Raji (cell line): ENCODE measurements around the gene NTRK2.

Experiments
- POLR2A ChIP-seq: IDR thresholded peaks from 2 replicates; pipeline ENCODE4 v1.6.1; 2011; ENCODE audit warnings: low read depth, low read length, control low read depth; ENCODE audit not compliant: insufficient read depth

NTRK2 gene

DNA sequence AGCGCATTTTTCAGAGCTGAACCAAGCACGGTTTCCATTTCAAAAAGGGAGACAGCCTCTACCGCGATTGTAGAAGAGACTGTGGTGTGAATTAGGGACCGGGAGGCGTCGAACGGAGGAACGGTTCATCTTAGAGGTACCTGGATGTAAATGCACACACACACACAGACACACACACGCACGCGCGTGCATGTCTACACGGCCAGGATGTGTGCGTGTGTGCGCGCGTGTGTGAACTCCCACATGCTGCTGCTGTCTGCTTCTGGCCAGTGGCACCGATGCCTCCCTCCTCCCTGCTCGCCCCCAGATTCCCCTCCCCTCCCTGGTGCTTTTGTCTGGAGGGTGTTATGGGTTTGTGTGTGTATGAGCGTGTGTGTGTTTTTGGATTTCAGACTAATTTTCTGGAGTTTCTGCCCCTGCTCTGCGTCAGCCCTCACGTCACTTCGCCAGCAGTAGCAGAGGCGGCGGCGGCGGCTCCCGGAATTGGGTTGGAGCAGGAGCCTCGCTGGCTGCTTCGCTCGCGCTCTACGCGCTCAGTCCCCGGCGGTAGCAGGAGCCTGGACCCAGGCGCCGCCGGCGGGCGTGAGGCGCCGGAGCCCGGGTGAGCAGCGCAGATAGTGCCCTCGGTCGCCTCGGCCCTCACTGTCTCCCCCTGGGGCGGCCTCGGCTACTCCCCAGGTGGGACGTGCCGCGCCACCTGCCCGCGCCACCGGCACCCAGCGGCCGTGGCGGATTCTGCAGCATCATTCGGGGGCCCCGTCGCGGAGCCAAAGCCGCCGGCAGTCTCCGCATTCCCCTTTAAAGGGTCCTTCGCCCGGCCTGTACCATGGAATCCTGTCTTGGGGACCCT, at the start of gene NTRK2:
Gene NTRK2, plus strand, starts transcription at position 442 of the 850 bp plus-strand sequence. CDS start 1,020 bp downstream, outside the sequence.
- TF ChIP-seq POLR2A, result no peak

DNA sequence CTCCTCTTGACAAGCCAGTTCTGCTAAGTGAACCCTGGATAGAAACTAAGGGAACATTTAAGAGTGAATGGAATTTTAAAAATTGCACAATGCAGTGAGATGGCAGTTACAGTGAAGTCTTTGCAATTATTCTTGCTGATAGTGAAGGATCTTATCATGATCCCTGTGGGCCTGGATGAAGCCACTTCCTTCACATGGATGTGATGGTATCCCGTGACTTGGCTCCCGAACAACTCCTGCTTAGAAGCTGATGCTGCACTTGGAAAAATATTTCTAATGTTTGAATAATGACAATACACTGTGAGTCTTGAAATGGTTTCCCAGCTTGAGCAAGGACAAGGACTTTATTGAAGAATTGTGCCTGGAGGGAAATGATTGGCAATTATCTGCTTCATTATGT, 49.2 kb upstream of the NTRK2 start:
- no peak for TF ChIP-seq POLR2A

- no peak for TF ChIP-seq POLR2A
Measured at GRCh38 chr9:84621811-84622210, 47.7 kb upstream of the NTRK2 start.

DNA sequence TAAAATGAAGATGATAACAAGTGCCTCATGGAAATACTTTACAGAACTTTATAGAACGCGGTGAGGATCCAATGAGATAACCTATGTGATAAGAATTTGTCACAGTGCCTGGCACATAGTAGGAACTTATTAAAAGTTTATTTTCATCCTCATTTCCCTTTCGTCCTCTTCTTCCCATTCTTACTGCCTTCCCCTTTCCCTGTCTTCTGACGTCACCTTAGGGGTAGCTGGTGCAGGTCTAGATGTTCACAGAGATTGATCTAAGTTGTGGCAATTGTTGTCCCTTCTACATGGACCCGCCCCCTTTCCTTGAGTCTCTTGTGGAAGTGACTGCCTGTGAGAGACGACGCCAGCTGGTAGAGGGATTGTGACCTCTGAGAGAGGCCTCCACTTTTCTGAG, 46.5 kb upstream of the NTRK2 start:
- TF ChIP-seq POLR2A, result no peak

DNA sequence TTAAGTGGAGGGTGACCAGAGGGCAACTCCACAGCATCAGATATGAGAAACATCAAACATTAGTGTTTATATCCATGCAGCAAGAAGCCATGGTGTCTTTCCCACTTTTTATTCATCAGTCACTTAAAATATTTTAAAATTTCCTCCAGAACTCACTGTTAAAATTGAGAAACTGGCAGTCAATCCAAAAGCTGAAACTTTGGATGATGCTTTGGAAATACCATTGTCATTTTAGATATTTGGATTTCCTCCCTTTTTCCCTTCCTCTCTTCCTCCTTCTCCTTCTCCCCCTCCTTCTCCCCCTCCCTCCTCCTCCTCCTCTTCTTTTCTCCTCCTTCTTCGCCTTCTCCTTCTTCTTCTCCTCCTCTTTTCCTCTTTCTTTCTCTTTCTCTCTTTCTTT, 33.1 kb upstream of the NTRK2 start:
- no peak for TF ChIP-seq POLR2A

- TF ChIP-seq POLR2A, result no peak
Measured at GRCh38 chr9:84642553-84643141, 26.9 kb upstream of the NTRK2 start.

- TF ChIP-seq POLR2A, result no peak
Measured at GRCh38 chr9:84647699-84648098, 21.8 kb upstream of the NTRK2 start.

- TF ChIP-seq POLR2A, result no peak
Measured at GRCh38 chr9:84652496-84653120, 16.9 kb upstream of the NTRK2 start.

DNA sequence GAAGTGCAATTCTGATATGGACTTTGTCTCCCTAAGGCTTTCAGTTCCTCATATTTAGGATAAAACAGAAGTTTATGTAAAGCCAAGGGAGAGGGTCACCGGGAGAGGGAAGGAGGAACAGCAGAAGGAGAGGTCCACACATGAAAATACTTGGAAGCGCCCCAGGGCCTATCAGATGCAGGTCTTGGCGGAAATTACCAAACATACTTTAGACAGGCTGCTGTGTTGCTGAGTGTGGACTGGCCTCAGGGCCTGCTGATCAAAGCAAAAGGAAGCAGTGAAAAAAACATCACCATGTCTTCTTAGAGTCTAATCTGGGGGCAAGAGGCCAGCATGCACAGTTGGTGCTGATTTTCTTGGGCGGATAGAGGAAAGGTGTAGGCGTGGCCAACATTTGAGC, 14.1 kb upstream of the NTRK2 start:
- no peak for TF ChIP-seq POLR2A

DNA sequence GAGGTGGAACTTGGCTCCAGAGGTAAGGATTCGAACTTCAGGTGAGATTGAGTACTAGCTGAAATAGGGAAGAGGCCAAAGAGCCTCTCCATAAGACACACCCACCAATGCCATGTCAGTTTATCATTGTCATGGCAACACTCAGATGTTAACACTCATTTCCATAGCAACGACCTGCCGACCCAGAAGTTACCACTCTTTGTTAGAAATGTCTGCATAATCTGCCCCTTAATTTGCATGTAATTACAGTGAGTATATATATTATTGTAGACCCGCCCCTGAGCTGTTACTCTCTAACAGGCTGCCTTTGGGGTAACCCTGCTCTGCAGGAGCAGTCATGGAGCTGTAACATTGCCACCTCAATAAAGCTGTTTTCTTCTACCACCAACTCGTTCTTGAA, 10.2 kb upstream of the NTRK2 start:
- TF ChIP-seq POLR2A, result no peak

DNA sequence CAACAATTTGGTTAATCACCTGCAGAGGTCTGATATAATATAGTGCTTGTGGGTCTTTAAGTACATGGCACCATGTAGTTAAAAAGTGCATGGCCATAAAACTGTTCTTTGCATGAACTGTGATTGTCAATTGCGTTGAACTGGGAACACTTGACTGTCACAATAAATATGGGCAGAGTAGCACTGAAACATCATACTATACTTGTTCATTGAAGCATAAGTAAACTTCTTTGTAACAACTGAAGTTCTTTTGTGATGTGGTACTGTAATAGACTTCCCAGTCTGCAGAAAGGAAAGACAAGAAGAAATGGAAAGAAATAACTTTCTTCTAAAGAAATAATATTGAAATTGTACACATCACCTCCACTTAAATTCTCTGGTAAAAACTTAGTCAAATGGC, 9.8 kb upstream of the NTRK2 start:
- TF ChIP-seq POLR2A, result no peak

DNA sequence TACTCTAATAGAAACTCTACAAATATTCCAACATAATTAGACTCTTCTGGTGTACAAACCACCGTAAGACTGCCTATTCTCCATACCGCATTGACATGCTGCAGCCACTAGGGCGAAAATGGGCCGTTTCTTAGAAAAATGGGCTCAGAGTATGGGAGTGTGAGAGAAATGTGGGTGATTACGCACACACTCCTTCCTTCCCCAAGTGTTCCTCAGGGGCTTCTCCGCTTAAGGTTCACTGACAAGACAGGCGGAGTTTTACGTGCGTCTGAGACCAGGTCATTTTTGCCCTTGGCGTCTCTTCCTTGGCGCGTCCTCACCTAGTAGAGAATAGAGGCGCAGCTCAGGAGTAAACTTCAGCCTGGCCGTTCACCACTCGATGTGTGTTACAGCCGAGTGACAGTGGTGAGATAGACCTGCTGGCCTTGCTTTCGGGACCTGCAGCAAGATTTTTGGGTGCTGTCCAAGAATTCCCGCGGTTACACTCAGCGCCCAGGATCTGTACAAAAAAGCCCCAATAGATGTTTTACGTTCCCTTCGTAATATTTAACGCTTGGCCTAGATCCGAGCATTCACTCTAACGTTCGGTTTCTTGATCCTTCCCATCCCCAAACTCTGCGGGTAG, 1.8 kb upstream of the NTRK2 start:
- TF ChIP-seq POLR2A, result no peak

DNA sequence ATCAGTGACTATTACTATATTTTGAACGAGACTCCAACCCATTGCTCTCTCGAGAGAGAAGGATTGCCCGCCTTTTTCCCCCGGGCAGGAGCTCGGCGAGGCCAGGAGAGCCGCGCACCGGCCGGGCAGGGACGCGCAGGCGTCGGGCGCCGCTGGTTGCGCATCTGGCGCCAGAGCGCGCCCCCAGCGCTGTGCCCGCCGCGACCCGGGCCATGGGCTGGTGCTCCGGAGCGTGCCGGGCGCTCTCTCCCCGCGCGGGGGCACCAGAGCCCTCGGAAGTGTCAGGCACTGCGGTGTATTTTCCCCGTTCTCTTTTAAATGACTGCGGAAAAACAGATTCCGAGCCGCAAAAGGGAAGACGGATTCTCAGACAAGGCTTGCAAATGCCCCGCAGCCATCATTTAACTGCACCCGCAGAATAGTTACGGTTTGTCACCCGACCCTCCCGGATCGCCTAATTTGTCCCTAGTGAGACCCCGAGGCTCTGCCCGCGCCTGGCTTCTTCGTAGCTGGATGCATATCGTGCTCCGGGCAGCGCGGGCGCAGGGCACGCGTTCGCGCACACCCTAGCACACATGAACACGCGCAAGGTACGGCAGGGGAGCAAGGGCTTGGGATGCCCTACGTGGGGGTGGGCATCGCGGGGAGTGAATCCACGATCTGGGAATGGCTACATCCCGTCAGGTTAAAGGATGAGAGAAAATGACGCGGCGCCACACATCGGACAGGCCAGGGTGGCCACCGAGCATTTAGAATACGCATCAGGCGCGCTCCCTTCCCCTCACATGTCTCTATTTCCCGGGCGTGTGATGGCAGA, 1.1 kb upstream of the NTRK2 start:
- no peak for TF ChIP-seq POLR2A

DNA sequence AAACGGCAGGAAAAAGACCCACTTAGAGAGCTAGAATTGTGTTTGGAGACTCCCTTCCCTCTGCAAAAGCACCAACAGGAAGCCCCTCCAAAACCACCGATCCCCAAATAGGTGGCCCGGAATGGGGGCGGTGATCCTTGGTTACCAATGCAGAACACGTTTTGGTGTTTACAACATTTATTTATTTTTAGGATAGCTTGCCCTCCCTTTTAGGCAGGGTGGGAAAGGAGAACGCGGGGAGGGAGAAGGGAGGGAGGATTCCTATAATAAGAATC, 579 bp upstream of the NTRK2 start:
- no peak for TF ChIP-seq POLR2A
